GM15510 (cell line): ENCODE results near the gene RBP7.

Experiments
- POLR2A ChIP-seq: IDR thresholded peaks from 3 replicates; pipeline ENCODE4 v1.6.1; 2011; ENCODE audit warnings: borderline replicate concordance; ENCODE audit not compliant: insufficient read length; ENCODE audit errors: extremely low read depth

Gene RBP7

DNA sequence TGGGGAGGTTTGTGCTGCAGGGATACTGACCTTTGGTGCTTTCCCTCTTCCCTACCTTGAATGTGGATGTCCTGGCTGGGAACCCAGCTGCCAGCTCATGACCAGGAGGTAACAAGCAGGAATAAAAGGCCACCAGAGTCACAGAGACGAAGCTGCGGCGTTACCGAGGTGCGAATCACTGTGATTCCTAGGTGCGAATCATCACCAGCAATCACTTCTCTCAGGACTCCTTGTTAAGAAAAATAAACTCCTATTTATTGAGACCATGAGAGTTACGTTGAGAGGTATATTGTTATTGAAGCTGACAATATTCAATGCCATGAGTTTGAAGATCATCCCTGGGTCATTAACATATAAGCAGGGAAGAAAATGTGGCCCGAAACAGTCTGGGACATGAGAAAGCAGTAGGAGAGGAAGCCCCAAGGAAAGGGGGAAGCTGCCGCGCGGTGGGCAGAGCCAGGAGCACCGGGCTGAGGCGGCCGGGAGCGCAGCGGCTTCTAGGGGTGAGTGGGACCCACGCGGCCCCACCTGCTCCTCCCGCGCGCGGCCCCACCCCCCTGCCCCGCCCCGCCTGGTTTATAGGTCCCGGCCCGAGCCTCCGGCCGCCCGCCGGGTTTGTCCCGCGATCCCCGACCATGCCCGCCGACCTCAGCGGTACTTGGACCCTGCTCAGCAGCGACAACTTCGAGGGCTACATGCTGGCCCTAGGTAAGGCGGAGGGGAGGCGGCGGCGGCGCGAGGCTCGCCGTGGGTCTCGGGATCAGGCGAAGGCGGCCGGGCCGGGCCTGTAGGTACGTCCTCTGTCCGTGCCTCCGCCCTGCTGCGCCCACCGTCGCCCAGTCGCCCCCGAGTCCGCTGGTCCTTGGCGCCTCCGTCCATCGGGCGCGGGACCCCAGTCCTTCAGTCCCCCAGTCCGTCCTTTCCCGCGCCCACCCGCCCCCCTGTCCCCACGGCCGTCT is at the start of gene RBP7:
RBP7 (plus strand) TSS at position 605 of the 959 bp plus-strand sequence; CDS start at position 636, 31 bp downstream.
- TF ChIP-seq POLR2A: no peak

- no peak for TF ChIP-seq POLR2A
Observed at GRCh38 chr1:9957726-9958125, 39.3 kb upstream of the RBP7 start.

- no peak for TF ChIP-seq POLR2A
Observed at GRCh38 chr1:9960011-9960410, 37.0 kb upstream of the RBP7 start.

DNA sequence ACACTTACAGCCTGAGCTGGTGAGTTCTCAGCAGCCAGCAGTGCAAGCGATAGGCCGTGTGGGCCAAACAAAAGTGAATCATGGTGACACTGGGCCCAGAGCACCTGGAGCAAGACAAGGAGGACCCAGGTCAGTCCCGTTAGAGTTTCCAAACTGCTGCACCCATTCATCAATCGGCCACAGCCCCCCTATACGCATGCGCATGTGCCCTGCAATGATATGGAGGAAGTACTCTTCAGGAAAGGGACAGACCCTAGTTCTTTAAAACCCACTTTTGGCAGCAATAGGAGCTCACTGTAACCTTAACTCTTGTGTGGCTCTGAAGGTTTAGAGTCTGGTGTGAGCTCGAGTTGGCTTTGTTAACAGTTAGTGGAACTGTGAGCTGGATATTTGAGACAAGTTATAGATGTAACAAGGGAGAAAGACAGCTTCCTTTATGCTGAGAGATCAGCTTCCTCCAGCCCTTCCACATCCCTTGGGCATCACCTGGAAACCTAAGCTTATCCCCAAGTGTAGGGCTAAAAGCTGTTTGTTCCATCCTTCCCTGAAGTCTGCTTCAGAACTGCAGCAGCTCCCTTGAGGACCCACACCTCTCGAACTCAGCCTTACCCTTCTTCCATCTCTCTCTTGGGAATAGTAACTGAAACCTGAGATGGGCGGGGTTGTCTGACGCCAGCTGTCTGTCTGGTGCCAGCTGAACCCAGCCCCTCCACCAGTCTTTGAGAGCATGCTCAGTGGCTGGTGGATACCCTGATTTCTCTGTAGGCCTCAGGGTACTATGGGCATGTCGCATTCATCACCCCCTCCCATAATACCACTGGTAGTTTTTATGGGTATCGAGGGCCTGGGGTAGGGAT is 36.1 kb upstream of the RBP7 start:
- no peak for TF ChIP-seq POLR2A

- no peak for TF ChIP-seq POLR2A
Observed at GRCh38 chr1:9984253-9984652, 12.8 kb upstream of the RBP7 start.

DNA sequence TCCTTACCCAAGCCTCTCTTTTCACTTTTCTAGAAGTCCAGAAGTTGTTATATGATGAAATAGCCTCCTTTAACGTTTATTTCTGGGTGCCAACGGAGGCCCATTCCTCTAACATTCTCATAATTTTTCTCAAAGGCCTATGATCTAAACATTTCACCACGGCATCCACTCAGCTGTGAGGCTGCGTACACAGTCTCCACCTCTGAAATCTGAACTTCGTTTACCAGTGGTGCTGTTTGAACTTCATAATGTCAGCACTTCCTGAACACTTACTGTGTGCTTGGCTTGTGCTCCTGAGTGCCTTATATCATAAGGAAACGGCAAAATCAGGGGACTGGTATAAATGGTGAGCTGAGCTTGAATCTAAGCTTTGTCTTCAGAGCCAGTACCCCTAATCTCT is 12.0 kb upstream of the RBP7 start:
- no peak for TF ChIP-seq POLR2A

GRCh38 chr1:9989773-9990172 is 7.3 kb upstream of the RBP7 start:
- no peak for TF ChIP-seq POLR2A

- TF ChIP-seq POLR2A: no peak
Observed at GRCh38 chr1:9990944-9991343, 6.1 kb upstream of the RBP7 start.

GRCh38 chr1:9992910-9993309 is 4.1 kb upstream of the RBP7 start:
- TF ChIP-seq POLR2A: no peak

- no peak for TF ChIP-seq POLR2A
Observed at GRCh38 chr1:9993561-9994075, 3.4 kb upstream of the RBP7 start.

- no peak for TF ChIP-seq POLR2A
Observed at GRCh38 chr1:10001016-10001665, 4.1 kb downstream of the RBP7 start.

DNA sequence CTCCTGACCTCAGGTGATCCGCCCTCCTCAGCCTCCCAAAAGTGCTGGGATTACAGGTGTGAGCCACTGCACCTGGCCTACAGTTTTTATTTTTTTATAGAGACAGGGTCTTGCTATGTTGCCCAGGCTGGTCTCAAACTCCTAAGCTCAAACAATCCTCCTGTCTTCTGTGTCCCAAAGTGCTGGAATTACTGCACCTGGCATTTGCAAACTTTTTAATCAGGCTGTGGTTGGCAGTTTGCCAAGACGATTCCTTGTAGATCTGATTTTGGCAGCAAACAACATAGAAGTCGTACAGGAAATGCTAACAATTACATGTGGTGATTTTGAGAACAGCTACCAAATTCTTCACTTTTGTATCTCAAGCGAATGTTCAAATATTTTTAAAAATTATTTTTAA is 10.1 kb downstream of the RBP7 start:
- no peak for TF ChIP-seq POLR2A

GRCh38 chr1:10014016-10014415 is 17.0 kb downstream of the RBP7 start:
- TF ChIP-seq POLR2A: no peak

DNA sequence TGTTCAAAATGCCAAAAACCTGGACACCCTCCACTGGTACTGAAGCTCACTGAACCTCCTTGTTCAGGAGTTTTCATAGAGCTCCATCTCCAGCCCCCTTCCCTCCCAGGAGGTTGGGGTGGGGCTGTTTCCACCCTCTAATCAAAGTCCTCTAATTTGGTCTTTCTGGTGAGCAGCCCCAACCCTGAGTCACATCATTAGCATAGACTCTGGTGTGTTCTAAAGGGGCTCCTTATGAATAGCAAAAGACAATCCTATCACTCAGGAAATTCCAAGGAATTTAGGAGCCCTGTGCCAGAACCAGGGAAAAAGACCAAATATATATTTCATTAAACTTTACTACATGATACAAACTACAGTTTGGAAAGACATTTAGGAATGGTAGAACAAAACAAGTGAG is 22.5 kb downstream of the RBP7 start:
- TF ChIP-seq POLR2A: no peak

DNA sequence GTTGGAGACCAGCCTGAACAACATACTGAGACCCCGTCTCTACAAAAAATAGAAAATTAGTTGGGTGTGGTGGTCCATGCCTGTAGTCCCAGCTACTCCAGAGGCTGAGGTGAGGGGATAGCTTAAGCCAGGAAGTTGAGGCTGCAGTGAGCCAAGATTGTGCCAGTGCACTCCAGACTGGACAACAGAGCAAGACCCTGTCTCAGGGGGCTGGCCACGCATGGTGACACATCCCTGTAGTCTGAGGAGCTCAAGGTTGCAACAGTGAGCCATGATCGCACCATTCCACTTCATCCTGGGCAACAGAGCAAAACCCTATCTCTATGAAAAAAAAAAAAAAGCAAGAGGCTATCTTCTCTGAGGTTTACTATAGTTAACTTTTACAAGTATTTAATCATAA is 23.1 kb downstream of the RBP7 start:
- no peak for TF ChIP-seq POLR2A
